H1 (cell line): Measurements from ENCODE around the gene HINT1. TPM values are rescaled to one million over a fixed set of nuclear protein-coding genes. Genes with fewer than 3 reads are reported as not detected.

Experiments
- EP300 ChIP-seq, 2 experiments: IDR thresholded peaks; 1 replicate in 1 of 2; 2 replicates in 1 of 2; pipeline ENCODE4 v1.6.1; 2011 to 2012; ENCODE audit warnings: low read depth in 2 of 2, low read length in 2 of 2, mild to moderate bottlenecking in 2 of 2, borderline replicate concordance in 1 of 2, inconsistent platforms in 1 of 2, moderate library complexity in 1 of 2
- GTF2F1 ChIP-seq: IDR thresholded peaks from 2 replicates; pipeline ENCODE4 v1.6.1; 2012; ENCODE audit warnings: low read depth, low read length, improper control_type of control experiment, borderline replicate concordance
- HDAC2 ChIP-seq, 2 experiments: fragments of 300-600 bp in 1 of 2; sonication (generic) in 1 of 2; IDR thresholded peaks; 2 replicates each; pipeline ENCODE4 v1.6.1; 2011 to 2012; ENCODE audit warnings: low read depth in 2 of 2, low read length in 2 of 2, mild to moderate bottlenecking in 2 of 2, moderate library complexity in 2 of 2, borderline replicate concordance in 1 of 2, inconsistent platforms in 1 of 2
- JUN ChIP-seq: IDR thresholded peaks from 2 replicates; pipeline ENCODE4 v1.6.1; 2011; ENCODE audit warnings: low read depth, mild to moderate bottlenecking, improper control_type of control experiment, low read length
- POU5F1 ChIP-seq: IDR thresholded peaks from 2 replicates; pipeline ENCODE4 v1.6.1; 2011; ENCODE audit warnings: low read depth, mild to moderate bottlenecking, low read length, moderate library complexity
- SAP30 ChIP-seq: fragments of 300-600 bp; sonication (generic); IDR thresholded peaks from 2 replicates; pipeline ENCODE4 v1.7.1; 2012; ENCODE audit warnings: low read length, moderate library complexity, mild to moderate bottlenecking, inconsistent platforms; ENCODE audit not compliant: insufficient read depth, insufficient replicate concordance
- SIX5 ChIP-seq: IDR thresholded peaks from 2 replicates; pipeline ENCODE4 v1.6.1; 2011; ENCODE audit warnings: mild to moderate bottlenecking, low read depth, low read length
- YY1 ChIP-seq: IDR thresholded peaks from 2 replicates; pipeline ENCODE4 v1.6.1; 2011; ENCODE audit warnings: low read depth, mild to moderate bottlenecking, low read length
- polyA plus RNA-seq, 7 experiments: library from polyadenylated mRNA; depleted of rRNA in 3 of 7; stranded (reverse) in 5 of 7; unstranded in 2 of 7; fragments of >200 nt in 5 of 7; fragments of 200-250 nt in 2 of 7; gene quantifications; 1 replicate in 5 of 7; 2 replicates in 1 of 7; 4 replicates in 1 of 7; pipeline versions ENCODE4 v1.2.1 to v1.2.3, GENCODE V29; 2011 to 2013; ENCODE audit warnings: missing spikeins in 2 of 7, mixed read lengths in 2 of 7
- total RNA-seq: library from RNA; stranded (reverse); fragmentation: NEBNext Ultra II Directional; extraction: Animal tissue kit (Norgen Biotek cat#: 25700); gene quantifications from 2 replicates; pipeline ENCODE4 v1.2.1, GENCODE V29; 2021
- TF ChIP-seq, protein P1 (sequence below): fragments of 300-600 bp; sonication (generic); IDR thresholded peaks from 2 replicates; pipeline ENCODE4 v1.7.1; 2012; ENCODE audit warnings: low read length, moderate library complexity, mild to moderate bottlenecking, inconsistent platforms; ENCODE audit not compliant: insufficient replicate concordance
- TF ChIP-seq, protein P2 (sequence below): IDR thresholded peaks from 2 replicates; pipeline ENCODE4 v1.6.1; 2011; ENCODE audit warnings: low read length, improper control_type of control experiment

HINT1 gene
- total and polyA plus RNA-seq, 2 of the 8 experiments (the other 6 are each of a cell fraction or from before 2014, with no cell fraction given), result 230 to 479 TPM

DNA sequence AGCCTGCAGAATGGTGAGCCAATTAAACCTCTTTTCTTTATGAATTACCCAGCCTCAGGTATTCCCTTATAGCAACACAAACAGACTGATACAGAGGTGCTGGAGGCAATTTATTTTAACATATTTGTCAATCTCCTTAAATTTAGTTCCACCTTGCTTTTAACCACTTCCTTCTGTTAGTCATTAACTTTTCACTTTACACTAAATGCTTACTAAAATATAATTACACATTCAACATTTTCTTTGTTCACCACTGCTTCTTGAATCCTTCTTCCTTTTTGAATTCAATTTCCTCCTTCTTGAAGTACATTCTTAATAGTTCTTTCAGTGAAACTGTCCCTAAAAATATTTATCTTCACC is 45.1 kb upstream of the HINT1 start (continued):
- TF ChIP-seq, protein P1, sequence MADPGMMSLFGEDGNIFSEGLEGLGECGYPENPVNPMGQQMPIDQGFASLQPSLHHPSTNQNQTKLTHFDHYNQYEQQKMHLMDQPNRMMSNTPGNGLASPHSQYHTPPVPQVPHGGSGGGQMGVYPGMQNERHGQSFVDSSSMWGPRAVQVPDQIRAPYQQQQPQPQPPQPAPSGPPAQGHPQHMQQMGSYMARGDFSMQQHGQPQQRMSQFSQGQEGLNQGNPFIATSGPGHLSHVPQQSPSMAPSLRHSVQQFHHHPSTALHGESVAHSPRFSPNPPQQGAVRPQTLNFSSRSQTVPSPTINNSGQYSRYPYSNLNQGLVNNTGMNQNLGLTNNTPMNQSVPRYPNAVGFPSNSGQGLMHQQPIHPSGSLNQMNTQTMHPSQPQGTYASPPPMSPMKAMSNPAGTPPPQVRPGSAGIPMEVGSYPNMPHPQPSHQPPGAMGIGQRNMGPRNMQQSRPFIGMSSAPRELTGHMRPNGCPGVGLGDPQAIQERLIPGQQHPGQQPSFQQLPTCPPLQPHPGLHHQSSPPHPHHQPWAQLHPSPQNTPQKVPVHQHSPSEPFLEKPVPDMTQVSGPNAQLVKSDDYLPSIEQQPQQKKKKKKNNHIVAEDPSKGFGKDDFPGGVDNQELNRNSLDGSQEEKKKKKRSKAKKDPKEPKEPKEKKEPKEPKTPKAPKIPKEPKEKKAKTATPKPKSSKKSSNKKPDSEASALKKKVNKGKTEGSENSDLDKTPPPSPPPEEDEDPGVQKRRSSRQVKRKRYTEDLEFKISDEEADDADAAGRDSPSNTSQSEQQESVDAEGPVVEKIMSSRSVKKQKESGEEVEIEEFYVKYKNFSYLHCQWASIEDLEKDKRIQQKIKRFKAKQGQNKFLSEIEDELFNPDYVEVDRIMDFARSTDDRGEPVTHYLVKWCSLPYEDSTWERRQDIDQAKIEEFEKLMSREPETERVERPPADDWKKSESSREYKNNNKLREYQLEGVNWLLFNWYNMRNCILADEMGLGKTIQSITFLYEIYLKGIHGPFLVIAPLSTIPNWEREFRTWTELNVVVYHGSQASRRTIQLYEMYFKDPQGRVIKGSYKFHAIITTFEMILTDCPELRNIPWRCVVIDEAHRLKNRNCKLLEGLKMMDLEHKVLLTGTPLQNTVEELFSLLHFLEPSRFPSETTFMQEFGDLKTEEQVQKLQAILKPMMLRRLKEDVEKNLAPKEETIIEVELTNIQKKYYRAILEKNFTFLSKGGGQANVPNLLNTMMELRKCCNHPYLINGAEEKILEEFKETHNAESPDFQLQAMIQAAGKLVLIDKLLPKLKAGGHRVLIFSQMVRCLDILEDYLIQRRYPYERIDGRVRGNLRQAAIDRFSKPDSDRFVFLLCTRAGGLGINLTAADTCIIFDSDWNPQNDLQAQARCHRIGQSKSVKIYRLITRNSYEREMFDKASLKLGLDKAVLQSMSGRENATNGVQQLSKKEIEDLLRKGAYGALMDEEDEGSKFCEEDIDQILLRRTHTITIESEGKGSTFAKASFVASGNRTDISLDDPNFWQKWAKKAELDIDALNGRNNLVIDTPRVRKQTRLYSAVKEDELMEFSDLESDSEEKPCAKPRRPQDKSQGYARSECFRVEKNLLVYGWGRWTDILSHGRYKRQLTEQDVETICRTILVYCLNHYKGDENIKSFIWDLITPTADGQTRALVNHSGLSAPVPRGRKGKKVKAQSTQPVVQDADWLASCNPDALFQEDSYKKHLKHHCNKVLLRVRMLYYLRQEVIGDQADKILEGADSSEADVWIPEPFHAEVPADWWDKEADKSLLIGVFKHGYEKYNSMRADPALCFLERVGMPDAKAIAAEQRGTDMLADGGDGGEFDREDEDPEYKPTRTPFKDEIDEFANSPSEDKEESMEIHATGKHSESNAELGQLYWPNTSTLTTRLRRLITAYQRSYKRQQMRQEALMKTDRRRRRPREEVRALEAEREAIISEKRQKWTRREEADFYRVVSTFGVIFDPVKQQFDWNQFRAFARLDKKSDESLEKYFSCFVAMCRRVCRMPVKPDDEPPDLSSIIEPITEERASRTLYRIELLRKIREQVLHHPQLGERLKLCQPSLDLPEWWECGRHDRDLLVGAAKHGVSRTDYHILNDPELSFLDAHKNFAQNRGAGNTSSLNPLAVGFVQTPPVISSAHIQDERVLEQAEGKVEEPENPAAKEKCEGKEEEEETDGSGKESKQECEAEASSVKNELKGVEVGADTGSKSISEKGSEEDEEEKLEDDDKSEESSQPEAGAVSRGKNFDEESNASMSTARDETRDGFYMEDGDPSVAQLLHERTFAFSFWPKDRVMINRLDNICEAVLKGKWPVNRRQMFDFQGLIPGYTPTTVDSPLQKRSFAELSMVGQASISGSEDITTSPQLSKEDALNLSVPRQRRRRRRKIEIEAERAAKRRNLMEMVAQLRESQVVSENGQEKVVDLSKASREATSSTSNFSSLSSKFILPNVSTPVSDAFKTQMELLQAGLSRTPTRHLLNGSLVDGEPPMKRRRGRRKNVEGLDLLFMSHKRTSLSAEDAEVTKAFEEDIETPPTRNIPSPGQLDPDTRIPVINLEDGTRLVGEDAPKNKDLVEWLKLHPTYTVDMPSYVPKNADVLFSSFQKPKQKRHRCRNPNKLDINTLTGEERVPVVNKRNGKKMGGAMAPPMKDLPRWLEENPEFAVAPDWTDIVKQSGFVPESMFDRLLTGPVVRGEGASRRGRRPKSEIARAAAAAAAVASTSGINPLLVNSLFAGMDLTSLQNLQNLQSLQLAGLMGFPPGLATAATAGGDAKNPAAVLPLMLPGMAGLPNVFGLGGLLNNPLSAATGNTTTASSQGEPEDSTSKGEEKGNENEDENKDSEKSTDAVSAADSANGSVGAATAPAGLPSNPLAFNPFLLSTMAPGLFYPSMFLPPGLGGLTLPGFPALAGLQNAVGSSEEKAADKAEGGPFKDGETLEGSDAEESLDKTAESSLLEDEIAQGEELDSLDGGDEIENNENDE, result no peak
- TF ChIP-seq, protein P2, sequence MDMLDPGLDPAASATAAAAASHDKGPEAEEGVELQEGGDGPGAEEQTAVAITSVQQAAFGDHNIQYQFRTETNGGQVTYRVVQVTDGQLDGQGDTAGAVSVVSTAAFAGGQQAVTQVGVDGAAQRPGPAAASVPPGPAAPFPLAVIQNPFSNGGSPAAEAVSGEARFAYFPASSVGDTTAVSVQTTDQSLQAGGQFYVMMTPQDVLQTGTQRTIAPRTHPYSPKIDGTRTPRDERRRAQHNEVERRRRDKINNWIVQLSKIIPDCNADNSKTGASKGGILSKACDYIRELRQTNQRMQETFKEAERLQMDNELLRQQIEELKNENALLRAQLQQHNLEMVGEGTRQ, result no peak
- TF ChIP-seq JUN, result no peak
- no peak for TF ChIP-seq EP300 (IDR thresholded peaks at IDR 0.05; ENCODE audit: borderline replicate concordance in 1 of 2, low read depth in 2 of 2, low read length in 2 of 2)
- TF ChIP-seq SIX5, result no peak
- TF ChIP-seq SAP30, result no peak
- no peak for TF ChIP-seq HDAC2 (IDR thresholded peaks at IDR 0.05; ENCODE audit: borderline replicate concordance in 1 of 2, low read depth in 2 of 2, low read length in 2 of 2)
- TF ChIP-seq POU5F1, result no peak
- no peak for TF ChIP-seq GTF2F1
- no peak for TF ChIP-seq YY1
